HL-60 (cell line): ENCODE data around the gene IQSEC1.
A peak's percentile ranks its signal among the peaks of the same experiment; 100 is the strongest.

Source experiments
- GABPA ChIP-seq: IDR thresholded peaks from 2 replicates; pipeline ENCODE4 v1.6.1; 2012; ENCODE audit warnings: low read depth
- POLR2AphosphoS5 ChIP-seq: IDR thresholded peaks from 2 replicates; pipeline ENCODE4 v1.6.1; 2012; ENCODE audit warnings: low read depth
- SPI1 ChIP-seq: IDR thresholded peaks from 2 replicates; pipeline ENCODE4 v1.6.1; 2012; ENCODE audit warnings: low read depth, mild to moderate bottlenecking, borderline replicate concordance
- TF ChIP-seq, protein P1 (sequence below): IDR thresholded peaks from one replicate; pipeline ENCODE4 v1.5.1; 2011; ENCODE audit warnings: low read length, control low read depth, inconsistent platforms; ENCODE audit not compliant: insufficient read depth
- TF ChIP-seq, protein P2 (sequence below): IDR thresholded peaks from 2 replicates; pipeline ENCODE4 v1.6.1; 2012; ENCODE audit warnings: low read depth; ENCODE audit not compliant: insufficient replicate concordance

DNA sequence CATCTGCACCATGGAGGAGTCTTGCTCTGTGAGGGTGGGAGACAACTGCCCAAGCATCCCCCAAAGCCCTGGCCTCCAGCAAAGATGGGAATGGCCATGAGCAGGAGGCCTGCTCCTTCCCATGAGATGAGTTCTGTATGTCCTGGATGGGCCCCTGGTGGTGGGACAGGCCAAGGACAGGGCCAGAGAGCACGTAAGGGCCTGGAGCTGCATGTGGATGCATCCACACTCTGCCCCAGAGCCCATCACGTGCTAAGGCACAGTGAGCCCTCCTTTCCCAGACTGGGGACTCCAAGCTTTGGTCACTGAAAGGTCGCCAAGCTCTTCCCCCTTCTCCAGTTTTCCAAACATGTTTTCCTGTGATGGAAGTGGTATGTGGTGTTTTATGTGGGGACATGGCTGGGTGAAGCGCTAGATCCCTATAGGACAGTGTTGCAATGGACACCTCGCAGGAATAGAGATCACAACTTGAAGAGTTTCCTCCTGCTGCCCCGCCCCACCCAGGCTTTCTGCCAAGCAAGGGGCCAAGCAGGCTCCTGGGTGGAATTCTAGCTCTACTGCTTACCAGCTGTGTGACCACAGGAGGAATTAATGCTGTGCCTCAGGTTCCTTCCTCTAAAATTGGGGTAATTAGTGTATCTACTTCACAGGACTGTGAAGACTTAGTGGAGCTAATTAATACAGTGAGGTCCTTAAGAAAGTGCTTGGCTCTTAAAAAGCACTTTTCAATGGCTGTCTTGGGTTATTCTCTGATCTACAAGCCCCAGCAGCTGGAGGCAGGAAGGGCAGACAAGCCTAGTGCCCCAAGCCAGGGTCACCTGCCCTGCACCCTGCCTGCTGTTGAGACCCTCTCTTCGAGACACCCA, 125.5 kb downstream of the IQSEC1 start:
- TF ChIP-seq, protein P1, sequence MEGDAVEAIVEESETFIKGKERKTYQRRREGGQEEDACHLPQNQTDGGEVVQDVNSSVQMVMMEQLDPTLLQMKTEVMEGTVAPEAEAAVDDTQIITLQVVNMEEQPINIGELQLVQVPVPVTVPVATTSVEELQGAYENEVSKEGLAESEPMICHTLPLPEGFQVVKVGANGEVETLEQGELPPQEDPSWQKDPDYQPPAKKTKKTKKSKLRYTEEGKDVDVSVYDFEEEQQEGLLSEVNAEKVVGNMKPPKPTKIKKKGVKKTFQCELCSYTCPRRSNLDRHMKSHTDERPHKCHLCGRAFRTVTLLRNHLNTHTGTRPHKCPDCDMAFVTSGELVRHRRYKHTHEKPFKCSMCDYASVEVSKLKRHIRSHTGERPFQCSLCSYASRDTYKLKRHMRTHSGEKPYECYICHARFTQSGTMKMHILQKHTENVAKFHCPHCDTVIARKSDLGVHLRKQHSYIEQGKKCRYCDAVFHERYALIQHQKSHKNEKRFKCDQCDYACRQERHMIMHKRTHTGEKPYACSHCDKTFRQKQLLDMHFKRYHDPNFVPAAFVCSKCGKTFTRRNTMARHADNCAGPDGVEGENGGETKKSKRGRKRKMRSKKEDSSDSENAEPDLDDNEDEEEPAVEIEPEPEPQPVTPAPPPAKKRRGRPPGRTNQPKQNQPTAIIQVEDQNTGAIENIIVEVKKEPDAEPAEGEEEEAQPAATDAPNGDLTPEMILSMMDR: no peak
- TF ChIP-seq, protein P2, sequence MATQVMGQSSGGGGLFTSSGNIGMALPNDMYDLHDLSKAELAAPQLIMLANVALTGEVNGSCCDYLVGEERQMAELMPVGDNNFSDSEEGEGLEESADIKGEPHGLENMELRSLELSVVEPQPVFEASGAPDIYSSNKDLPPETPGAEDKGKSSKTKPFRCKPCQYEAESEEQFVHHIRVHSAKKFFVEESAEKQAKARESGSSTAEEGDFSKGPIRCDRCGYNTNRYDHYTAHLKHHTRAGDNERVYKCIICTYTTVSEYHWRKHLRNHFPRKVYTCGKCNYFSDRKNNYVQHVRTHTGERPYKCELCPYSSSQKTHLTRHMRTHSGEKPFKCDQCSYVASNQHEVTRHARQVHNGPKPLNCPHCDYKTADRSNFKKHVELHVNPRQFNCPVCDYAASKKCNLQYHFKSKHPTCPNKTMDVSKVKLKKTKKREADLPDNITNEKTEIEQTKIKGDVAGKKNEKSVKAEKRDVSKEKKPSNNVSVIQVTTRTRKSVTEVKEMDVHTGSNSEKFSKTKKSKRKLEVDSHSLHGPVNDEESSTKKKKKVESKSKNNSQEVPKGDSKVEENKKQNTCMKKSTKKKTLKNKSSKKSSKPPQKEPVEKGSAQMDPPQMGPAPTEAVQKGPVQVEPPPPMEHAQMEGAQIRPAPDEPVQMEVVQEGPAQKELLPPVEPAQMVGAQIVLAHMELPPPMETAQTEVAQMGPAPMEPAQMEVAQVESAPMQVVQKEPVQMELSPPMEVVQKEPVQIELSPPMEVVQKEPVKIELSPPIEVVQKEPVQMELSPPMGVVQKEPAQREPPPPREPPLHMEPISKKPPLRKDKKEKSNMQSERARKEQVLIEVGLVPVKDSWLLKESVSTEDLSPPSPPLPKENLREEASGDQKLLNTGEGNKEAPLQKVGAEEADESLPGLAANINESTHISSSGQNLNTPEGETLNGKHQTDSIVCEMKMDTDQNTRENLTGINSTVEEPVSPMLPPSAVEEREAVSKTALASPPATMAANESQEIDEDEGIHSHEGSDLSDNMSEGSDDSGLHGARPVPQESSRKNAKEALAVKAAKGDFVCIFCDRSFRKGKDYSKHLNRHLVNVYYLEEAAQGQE: no peak
- TF ChIP-seq POLR2AphosphoS5: 0 out of 2 replicates have a peak, but pooled peaks have one; percentile 19
- TF ChIP-seq SPI1: no peak
- TF ChIP-seq GABPA: no peak
